ENCODE data around the gene BRWD1. TPM values are rescaled to one million over a fixed set of nuclear protein-coding genes. Genes with fewer than 3 reads are reported as not detected.

The BRWD1 gene
- total and polyA plus RNA-seq, 2 experiments from 2014 or later = 35.2 to 75.5 TPM

- H3K4me3 ChIP-seq = no peak overlapping the region
- H3K27ac ChIP-seq (ENCODE audit: low read depth) = no peak overlapping the region
- H3K27me3 Mint-ChIP-seq (ENCODE audit: insufficient read depth, low read depth, poor library complexity) = no peaks in the 10 kb centered on the region
- TF ChIP-seq ETS1 (IDR thresholded peaks at IDR 0.05) = no peak
- TF ChIP-seq CREB1 (CRISPR knock-in tag; IDR thresholded peaks at IDR 0.05; ENCODE audit: low read depth) = no peak
- no peak for TF ChIP-seq EZH2 (IDR thresholded peaks at IDR 0.05; ENCODE audit: low read depth, unreplicated experiment)
- no peak for TF ChIP-seq NANOG (IDR thresholded peaks at IDR 0.05; ENCODE audit: borderline replicate concordance)
- no peak for TF ChIP-seq ZNF331 (CRISPR knock-in tag; IDR thresholded peaks at IDR 0.05; ENCODE audit: low read depth)
- no peak for TF ChIP-seq STAT1 (IDR thresholded peaks at IDR 0.05; ENCODE audit: unreplicated experiment)
- no peak for TF ChIP-seq EZH2phosphoT487 (IDR thresholded peaks at IDR 0.05; ENCODE audit: unreplicated experiment)
- no peak for TF ChIP-seq POLR2AphosphoS5 (IDR thresholded peaks at IDR 0.05; ENCODE audit: low read depth)
- TF ChIP-seq REST (IDR thresholded peaks at IDR 0.05; ENCODE audit: unreplicated experiment) = no peak
- no peaks in the 10 kb centered on the region for H3K36me3 ChIP-seq (ENCODE audit: insufficient read depth)
- 0 out of 2 replicates have a peak, but pooled peaks cover 5% of the 10 kb centered on the region for H3K9me2 ChIP-seq (ENCODE audit: insufficient read depth)
- no peaks in the 10 kb centered on the region for H3F3A ChIP-seq (replicated peaks; ENCODE audit: low read depth)
- no peak overlapping the region for H3K4me3 Mint-ChIP-seq
- no peak overlapping the region for H2AFZ ChIP-seq
- H4K20me1 ChIP-seq (replicated peaks; ENCODE audit: insufficient read depth) = no peaks in the 10 kb centered on the region
- DNase-seq (ENCODE audit: low spot score) (no peak), ATAC-seq (no peak)
- H3K36me3 Mint-ChIP-seq (ENCODE audit: low read depth) = no peaks in the 10 kb centered on the region
- no peaks in the 10 kb centered on the region for H3K4me1 Mint-ChIP-seq
- no peaks in the 10 kb centered on the region; the same call in 1 of the 3 replicates for H3K9me3 Mint-ChIP-seq
- H3K79me2 ChIP-seq (replicated peaks; ENCODE audit: insufficient read depth) = no peaks in the 10 kb centered on the region
- H3K27ac Mint-ChIP-seq = no peak overlapping the region
- H3K4me2 ChIP-seq = no peak overlapping the region
- no peaks in the 10 kb centered on the region for H3K4me1 ChIP-seq (ENCODE audit: insufficient read depth)
- H3K27me3 ChIP-seq (ENCODE audit: insufficient read depth) = no peaks in the 10 kb centered on the region
These were observed 164.5 kb downstream of the BRWD1 start for GRCh38 chr21:39148975-39149374.

DNA sequence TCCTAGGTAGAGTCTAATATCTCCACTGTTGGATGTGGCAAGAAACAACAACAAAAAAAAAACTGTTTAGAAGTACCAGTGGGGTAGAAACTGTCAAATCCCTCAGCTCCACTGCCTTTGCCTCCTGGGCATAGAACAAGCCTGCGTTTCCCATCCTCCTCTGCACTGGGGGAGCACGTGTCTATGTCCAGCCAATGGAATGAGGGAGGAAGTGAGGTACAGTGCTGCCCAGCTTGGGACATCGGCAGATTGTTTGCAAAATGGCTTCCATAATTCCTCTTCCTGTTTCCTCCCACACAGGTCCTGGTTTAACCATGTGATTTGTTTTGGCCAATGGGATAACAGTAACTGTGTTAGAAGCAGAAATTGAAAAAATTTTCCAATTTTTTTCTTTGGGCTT, 169.2 kb downstream of the BRWD1 start:
- no peaks in the 10 kb centered on the region; the same call in 1 of the 3 replicates for H3K9me3 Mint-ChIP-seq
- no peak for ATAC-seq
- TF ChIP-seq STAT1 (IDR thresholded peaks at IDR 0.05; ENCODE audit: unreplicated experiment) = no peak
- TF ChIP-seq REST (IDR thresholded peaks at IDR 0.05; ENCODE audit: unreplicated experiment) = no peak
- TF ChIP-seq EZH2 (IDR thresholded peaks at IDR 0.05; ENCODE audit: low read depth, unreplicated experiment) = no peak
- TF ChIP-seq CTCF (conservative IDR thresholded peaks at IDR 0.05; ENCODE audit: low read depth in 2 of 2) = no peak
- no peak for TF ChIP-seq ZNF331 (CRISPR knock-in tag; IDR thresholded peaks at IDR 0.05; ENCODE audit: low read depth)
- no peak overlapping the region for H3K4me2 ChIP-seq
- H3K36me3 Mint-ChIP-seq (ENCODE audit: low read depth) = no peaks in the 10 kb centered on the region
- no peaks in the 10 kb centered on the region for H3F3A ChIP-seq (replicated peaks; ENCODE audit: low read depth)
- no peaks in the 10 kb centered on the region for H4K20me1 ChIP-seq (replicated peaks; ENCODE audit: insufficient read depth)
- H3K36me3 ChIP-seq (ENCODE audit: insufficient read depth) = no peaks in the 10 kb centered on the region
- H3K27me3 ChIP-seq (ENCODE audit: insufficient read depth) = no peaks in the 10 kb centered on the region
- no peak overlapping the region for H3K27ac ChIP-seq (ENCODE audit: low read depth)
- no peaks in the 10 kb centered on the region for H3K4me1 ChIP-seq (ENCODE audit: insufficient read depth)
- no peak overlapping the region for H3K4me3 ChIP-seq
- H3K9me2 ChIP-seq (ENCODE audit: insufficient read depth) = 0 out of 2 replicates have a peak, but pooled peaks cover 3% of the 10 kb centered on the region
- no peak overlapping the region for H3K4me3 Mint-ChIP-seq
- no peak overlapping the region for H2AFZ ChIP-seq
- DNase-seq (ENCODE audit: low spot score) = no peak
- H3K27ac Mint-ChIP-seq = no peak overlapping the region
- peaks cover 4% of the 10 kb centered on the region for H3K27me3 Mint-ChIP-seq (ENCODE audit: insufficient read depth, low read depth, poor library complexity)
- H3K4me1 Mint-ChIP-seq = no peaks in the 10 kb centered on the region
- H3K79me2 ChIP-seq (replicated peaks; ENCODE audit: insufficient read depth) = no peaks in the 10 kb centered on the region

Data from GM23338 (cell line).